GM21619 (cell line): ENCODE data around the gene CHST5.
A peak's percentile ranks its signal among the peaks of the same experiment; 100 is the strongest.
"Not testable (repeated sequence)": the region's sequence is repeated elsewhere in the genome, so short reads cannot be mapped to it uniquely, and the experiment has no call there.

Experiments used
- ATAC-seq: cut with Tn5 transposase; IDR thresholded peaks from one replicate; pipeline ENCODE4 v1.9.1; 2021; ENCODE audit not compliant: unreplicated experiment

Gene CHST5

GRCh38 chr16:75552951-75553350, 17.0 kb upstream of the CHST5 start:
- ATAC-seq = no peak

GRCh38 chr16:75550211-75550662, 14.3 kb upstream of the CHST5 start:
- peak; percentile 85 for ATAC-seq

- ATAC-seq = not testable (repeated sequence)
Observed at GRCh38 chr16:75548456-75548855, 12.5 kb upstream of the CHST5 start.

GRCh38 chr16:75546293-75546692, 10.4 kb upstream of the CHST5 start:
- no peak for ATAC-seq

DNA sequence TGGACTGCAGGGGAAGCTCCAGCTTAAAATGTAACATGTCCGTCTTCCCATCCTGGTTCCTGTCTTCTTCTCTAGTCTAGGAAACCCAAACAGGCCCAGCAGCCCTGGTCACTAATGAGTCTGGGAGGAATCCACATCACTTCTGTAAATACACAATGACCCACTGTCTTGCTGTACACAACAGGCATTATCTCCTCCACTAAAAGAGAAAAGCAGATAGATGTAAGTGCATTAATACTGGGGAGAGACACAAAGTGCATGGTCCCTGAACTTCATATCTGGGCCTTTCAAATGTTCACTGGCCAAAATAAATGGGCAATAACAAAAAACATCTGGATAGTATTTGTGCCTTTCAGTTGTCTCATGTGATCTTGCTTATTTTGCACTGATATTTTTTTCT, 10.0 kb upstream of the CHST5 start:
- not testable (repeated sequence) for ATAC-seq

- not testable (repeated sequence) for ATAC-seq
Observed at GRCh38 chr16:75542462-75542861, 6.6 kb upstream of the CHST5 start.

DNA sequence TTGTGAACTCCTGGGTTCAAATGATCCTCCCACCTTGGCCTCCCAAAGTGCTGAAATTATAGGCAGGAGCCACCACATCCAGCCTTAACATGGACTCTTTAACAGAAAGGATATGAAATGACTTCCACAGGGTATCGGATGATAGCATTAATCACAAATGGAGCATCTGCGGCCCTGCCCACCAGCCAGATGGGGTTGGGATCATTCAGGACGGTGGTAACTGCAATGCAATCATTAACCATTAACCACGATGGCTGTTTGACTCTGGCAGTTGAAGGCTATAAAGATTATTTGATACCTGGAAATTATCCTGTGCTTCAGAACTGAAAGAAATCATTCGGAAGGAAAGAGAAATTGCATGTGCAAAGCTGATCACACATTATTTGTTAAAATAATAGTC, 5.3 kb upstream of the CHST5 start:
- ATAC-seq = no peak

DNA sequence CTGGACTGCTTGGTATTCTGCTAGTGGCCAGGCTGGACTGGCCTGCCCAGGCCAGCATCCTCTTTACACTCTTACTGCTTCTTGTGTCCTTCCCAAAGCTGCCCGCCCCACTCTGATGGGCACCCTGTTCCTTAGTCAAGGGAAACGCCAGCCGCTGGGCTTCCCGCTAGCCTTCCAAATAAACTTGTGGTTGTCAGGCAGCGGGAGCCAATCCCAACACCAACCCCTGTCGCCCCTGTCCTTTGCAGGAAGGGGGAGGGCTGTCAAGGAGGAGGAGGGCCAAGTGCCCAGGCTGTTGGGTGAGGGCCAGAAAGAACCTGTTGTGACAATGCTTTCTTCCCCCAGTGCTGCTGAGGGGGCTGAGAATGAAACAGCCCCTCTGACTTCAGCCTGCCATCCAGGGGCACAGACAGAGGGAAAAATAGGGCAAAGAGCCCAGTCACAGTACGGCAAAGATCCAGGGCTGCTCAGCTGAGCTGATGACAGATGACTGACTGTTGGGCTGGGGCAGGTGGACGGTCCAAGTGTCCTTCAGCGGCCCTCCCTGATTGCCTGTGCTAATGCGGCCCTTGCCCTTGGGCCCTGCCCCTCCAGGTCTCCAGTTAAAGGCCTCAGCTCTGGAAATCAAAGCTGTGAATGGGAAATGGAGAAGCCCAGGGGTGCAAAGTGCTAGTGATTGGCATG, 3.1 kb upstream of the CHST5 start:
- ATAC-seq = not testable (repeated sequence)

DNA sequence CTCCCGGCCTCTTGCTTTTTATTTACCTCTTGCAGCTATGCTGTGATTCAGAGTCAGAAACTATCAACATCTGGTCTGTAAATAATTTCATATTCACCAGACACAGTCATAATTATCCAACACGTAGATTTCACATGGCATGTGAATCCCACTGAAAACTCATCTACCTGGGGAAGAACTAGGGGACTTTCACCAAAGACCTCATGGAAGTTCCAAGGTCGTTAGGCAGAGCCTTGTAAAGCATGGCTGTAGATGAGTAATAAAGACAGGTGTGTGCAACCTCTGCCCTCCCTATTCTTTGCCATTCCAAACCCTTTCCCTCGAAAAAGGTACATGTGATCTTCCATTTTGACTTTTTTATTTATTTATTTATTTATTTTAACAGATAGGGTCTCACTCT, 1.9 kb upstream of the CHST5 start:
- no peak for ATAC-seq

- ATAC-seq = no peak
Observed at GRCh38 chr16:75535211-75535843, 581 bp downstream of the CHST5 start.

DNA sequence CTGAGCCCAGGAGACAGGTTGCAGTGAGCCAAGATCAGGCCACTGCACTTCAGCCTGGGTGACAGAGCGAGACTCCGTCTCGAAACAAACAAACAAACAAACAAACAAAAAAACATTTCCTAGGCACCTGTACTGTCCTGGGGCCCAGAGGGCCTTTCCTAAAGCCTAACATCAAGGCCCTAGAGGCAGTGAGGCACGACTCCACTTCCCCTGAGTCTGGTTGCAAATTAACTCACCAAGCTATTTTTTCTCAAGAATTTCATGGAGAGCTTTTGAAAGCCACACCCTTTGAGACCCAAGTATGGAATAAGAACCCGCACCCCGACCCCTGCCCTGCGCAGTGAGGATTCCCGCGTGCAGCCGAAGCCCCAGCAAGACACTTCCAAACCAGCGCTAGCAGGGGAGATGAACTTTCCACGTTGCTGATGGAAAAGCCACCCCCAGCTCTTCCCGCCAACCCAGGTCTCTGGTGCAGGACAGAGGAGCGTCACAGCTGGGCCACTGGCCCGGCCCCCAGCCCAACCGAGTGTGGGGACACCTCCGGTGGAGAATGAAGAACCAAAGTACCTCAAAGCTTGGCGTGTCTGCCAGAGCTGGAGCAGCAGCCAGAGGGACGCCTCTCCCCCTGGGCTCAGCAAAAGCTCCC, 1.2 kb downstream of the CHST5 start:
- ATAC-seq = no peak

- no peak for ATAC-seq
Observed at GRCh38 chr16:75532791-75533190, 3.1 kb downstream of the CHST5 start.

DNA sequence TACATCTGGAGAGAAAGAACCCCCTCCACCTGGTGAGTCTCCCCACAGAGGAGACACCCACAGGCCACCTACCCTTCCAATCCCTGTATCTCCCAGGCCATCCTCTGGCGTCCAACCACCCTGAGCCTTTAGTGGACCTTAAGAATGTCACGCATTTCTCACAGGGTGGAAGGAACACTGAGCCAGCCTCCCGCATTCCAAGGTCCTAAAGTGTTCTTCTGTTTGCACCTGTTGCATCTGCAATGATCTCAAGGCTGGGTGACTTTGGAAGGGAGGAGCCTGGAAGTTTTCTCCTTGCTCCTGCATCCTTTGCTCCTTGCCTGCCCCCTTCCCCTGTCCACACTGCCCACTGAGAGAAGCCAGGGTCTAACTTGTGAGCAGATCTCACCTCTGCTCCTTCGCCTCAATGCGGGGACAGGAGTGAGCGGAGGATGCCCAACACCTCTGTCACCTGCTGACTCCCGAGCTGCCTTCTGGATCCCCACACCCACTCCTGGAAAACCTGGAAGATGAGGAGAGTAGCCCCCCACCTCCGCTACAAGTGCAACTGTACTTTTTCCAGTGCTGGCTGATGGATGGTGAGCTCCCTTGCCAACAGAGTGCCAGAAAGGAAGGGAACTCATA, 3.7 kb downstream of the CHST5 start:
- no peak for ATAC-seq

DNA sequence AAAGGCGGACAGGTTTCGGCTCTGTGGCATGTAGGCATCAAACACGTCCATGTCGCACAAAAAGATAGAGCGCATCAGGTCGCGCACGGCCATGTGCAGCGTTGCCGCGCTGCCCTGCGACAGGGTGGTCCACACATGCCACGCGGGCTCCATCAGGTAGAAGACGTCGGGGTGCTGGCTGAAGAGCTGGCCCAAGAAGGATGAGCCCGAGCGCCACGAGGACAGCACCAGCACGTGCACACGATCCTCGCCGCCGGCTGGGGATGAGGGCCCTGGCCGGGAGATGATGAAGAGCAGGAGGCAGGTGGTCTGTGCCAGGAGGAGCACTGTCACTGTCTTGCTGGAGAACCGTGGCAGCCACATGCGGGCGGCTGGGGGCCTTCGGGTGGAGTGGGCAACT, 5.9 kb downstream of the CHST5 start:
- no peak for ATAC-seq

GRCh38 chr16:75529056-75529905, 6.6 kb downstream of the CHST5 start:
- ATAC-seq = no peak

DNA sequence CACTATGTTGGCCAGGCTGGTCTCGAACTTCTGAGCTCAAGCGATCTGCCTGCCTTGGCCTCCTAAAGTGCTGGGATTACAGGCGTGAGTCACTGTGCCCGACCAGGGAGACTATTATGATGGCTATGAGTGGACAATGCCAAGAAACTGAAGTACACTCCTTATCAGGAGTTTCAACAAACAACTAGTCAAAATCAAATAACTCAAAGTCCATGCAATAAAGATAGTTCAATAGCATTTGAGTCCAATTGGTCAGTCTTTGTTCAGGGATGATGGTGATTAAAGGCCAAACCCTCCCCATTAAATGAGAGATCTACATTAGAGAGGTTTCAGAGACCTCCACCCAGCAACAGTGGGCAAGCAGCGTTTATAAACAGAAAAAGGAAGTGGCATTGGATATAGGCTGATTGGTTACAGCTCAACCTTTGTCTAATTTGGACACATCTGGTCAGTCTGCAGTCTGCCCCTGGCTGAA, 8.0 kb downstream of the CHST5 start:
- no peak for ATAC-seq

- ATAC-seq = no peak
Observed at GRCh38 chr16:75526032-75526790, 9.7 kb downstream of the CHST5 start.

DNA sequence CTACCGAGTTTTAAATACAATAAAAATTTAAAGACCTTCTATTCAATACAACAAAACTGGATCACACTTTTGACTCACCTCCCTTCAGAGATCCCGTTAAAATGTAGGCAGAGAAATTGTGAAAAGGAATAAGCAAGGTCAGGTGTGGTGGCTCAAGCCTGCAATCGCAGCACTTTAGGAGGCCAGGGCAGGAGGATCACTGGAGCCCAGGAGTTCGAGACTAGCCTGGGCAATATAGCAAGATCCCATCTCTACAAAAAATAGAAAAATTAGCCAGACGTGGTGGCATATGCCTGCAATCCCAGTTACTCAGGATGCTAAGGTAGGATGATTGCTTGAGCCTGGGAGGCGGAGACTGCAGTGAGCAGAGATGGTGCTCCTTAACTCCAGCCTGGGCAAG, 16.7 kb downstream of the CHST5 start:
- ATAC-seq = no peak

- ATAC-seq = not testable (repeated sequence)
Observed at GRCh38 chr16:75516189-75516966, 19.5 kb downstream of the CHST5 start.
